Measurements from ENCODE around the gene GPR132.

The GPR132 gene

GRCh38 chr14:105062048-105062433 is 3.2 kb downstream of the GPR132 start:
- TF ChIP-seq CTCF (IDR thresholded peaks at IDR 0.05; ENCODE audit: insufficient read depth, low read length, missing control alignments): no peak
- no peak for DNase-seq (ENCODE audit: low read depth, low spot score)
- POLR2A ChIA-PET: interaction anchor here (0.9 kb wide), 1 partner anchor 18 kb away, joined by 3 read pairs; no protein-coding TSS in a partner anchor
- CTCF ChIA-PET: interaction anchor here (0.8 to 2.3 kb wide), 4 partner anchors 8 to 166 kb away, joined by 3 to 5 read pairs (median 4); no protein-coding TSS in a partner anchor
- no peak overlapping the region for H3K4me3 ChIP-seq (ENCODE audit: low read depth, low read length)

GRCh38 chr14:105061428-105062047 is 3.7 kb downstream of the GPR132 start:
- TF ChIP-seq CTCF (IDR thresholded peaks at IDR 0.05; ENCODE audit: insufficient read depth, low read length, missing control alignments): no peak
- no peak overlapping the region for H3K4me3 ChIP-seq (ENCODE audit: low read depth, low read length)
- no peak for DNase-seq (ENCODE audit: low read depth, low spot score)
- CTCF ChIA-PET: interaction anchor here (0.8 to 1.1 kb wide), 3 partner anchors 9 to 29 kb away, joined by 3 to 5 read pairs (median 3); no protein-coding TSS in a partner anchor
- POLR2A ChIA-PET: interaction anchor here (0.9 kb wide), 1 partner anchor 19 kb away, joined by 3 read pairs; no protein-coding TSS in a partner anchor

- DNase-seq (ENCODE audit: low read depth, low spot score): no peak
- TF ChIP-seq CTCF (IDR thresholded peaks at IDR 0.05; ENCODE audit: insufficient read depth, low read length, missing control alignments): no peak
- ChIA-PET CTCF (interaction anchor here (0.8 kb wide), 1 partner anchor 9 kb away, joined by 3 read pairs; no protein-coding TSS in a partner anchor), POLR2A (no interaction called here)
- H3K4me3 ChIP-seq (ENCODE audit: low read depth, low read length): no peak overlapping the region
These were observed 4.3 kb downstream of the GPR132 start for GRCh38 chr14:105060751-105061427.

GRCh38 chr14:105059925-105060565 is 5.2 kb downstream of the GPR132 start:
- CTCF ChIA-PET: interaction anchor here (7.9 kb wide), 1 partner anchor 15 kb away, joined by 80 read pairs; no protein-coding TSS in a partner anchor
- no peak for TF ChIP-seq CTCF (IDR thresholded peaks at IDR 0.05; ENCODE audit: insufficient read depth, low read length, missing control alignments)
- H3K4me3 ChIP-seq (ENCODE audit: low read depth, low read length): no peak overlapping the region
- no peak for DNase-seq (ENCODE audit: low read depth, low spot score)
- POLR2A ChIA-PET: no interaction called here

- POLR2A ChIA-PET: no interaction called here
- no peak overlapping the region for H3K4me3 ChIP-seq (ENCODE audit: low read depth, low read length)
- DNase-seq (ENCODE audit: low read depth, low spot score): no peak
- no peak for TF ChIP-seq CTCF (IDR thresholded peaks at IDR 0.05; ENCODE audit: insufficient read depth, low read length, missing control alignments)
- CTCF ChIA-PET: interaction anchor here (1.4 to 7.9 kb wide), 2 partner anchors 14 to 32 kb away, joined by 3 to 80 read pairs; no protein-coding TSS in a partner anchor
These were observed 6.0 kb downstream of the GPR132 start for GRCh38 chr14:105059035-105059924.

Measured in AG04449 (cell line).